ENCODE data around the gene SEZ6L.

The SEZ6L gene

DNA sequence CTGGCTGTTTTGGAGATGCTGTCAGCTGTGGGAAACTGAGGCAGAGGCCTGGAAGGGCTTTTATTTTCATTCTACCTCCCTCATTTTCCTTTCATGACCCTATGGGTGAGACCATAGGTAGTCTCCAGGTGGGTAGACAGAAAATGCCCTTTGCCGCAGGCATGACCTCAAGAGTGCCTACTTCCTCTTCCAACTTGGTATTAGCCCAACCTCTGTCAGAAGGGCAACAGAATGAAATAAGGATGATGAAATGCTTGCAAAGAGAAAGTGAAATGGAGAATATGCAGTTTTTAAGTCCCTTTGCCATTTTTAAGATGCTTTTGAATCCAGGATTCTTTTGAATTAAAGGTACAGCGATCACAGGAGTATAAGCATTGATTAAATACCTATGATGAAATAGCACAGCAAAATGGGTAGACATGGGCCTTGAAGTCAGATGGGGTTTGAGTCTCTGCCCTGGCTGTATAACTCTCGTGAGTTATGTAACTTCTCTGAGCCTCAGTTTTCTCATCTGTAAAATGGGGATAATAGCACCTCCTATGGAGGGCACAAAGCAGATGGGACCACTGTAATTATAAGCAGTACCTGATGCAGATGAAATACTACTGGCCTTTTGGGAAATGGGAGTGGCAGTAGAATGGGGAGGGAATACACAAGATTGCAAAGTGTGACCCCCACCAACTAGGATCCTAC, 263.5 kb downstream of the SEZ6L start:
- TF ChIP-seq CEBPB (IDR thresholded peaks at IDR 0.05): no peak
- no peak for TF ChIP-seq FOXM1 (IDR thresholded peaks at IDR 0.05; ENCODE audit: borderline replicate concordance, low read depth)
- TF ChIP-seq EGR1 (IDR thresholded peaks at IDR 0.05): no peak
- no peak for TF ChIP-seq TAF1 (IDR thresholded peaks at IDR 0.05; ENCODE audit: low read depth)
- TF ChIP-seq TCF12 (IDR thresholded peaks at IDR 0.05; ENCODE audit: low read depth): no peak
- TF ChIP-seq ZBTB7A (IDR thresholded peaks at IDR 0.05; ENCODE audit: low read depth): no peak
- no peak for TF ChIP-seq YY1 (IDR thresholded peaks at IDR 0.05; ENCODE audit: low read depth)
- TF ChIP-seq, protein P1, sequence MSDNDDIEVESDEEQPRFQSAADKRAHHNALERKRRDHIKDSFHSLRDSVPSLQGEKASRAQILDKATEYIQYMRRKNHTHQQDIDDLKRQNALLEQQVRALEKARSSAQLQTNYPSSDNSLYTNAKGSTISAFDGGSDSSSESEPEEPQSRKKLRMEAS (IDR thresholded peaks at IDR 0.05): no peak
- no peak for TF ChIP-seq TEAD4 (IDR thresholded peaks at IDR 0.05)
- TF ChIP-seq, protein P2, sequence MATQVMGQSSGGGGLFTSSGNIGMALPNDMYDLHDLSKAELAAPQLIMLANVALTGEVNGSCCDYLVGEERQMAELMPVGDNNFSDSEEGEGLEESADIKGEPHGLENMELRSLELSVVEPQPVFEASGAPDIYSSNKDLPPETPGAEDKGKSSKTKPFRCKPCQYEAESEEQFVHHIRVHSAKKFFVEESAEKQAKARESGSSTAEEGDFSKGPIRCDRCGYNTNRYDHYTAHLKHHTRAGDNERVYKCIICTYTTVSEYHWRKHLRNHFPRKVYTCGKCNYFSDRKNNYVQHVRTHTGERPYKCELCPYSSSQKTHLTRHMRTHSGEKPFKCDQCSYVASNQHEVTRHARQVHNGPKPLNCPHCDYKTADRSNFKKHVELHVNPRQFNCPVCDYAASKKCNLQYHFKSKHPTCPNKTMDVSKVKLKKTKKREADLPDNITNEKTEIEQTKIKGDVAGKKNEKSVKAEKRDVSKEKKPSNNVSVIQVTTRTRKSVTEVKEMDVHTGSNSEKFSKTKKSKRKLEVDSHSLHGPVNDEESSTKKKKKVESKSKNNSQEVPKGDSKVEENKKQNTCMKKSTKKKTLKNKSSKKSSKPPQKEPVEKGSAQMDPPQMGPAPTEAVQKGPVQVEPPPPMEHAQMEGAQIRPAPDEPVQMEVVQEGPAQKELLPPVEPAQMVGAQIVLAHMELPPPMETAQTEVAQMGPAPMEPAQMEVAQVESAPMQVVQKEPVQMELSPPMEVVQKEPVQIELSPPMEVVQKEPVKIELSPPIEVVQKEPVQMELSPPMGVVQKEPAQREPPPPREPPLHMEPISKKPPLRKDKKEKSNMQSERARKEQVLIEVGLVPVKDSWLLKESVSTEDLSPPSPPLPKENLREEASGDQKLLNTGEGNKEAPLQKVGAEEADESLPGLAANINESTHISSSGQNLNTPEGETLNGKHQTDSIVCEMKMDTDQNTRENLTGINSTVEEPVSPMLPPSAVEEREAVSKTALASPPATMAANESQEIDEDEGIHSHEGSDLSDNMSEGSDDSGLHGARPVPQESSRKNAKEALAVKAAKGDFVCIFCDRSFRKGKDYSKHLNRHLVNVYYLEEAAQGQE (IDR thresholded peaks at IDR 0.05; ENCODE audit: low read depth): no peak
- TF ChIP-seq, protein P3, sequence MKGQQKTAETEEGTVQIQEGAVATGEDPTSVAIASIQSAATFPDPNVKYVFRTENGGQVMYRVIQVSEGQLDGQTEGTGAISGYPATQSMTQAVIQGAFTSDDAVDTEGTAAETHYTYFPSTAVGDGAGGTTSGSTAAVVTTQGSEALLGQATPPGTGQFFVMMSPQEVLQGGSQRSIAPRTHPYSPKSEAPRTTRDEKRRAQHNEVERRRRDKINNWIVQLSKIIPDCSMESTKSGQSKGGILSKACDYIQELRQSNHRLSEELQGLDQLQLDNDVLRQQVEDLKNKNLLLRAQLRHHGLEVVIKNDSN (IDR thresholded peaks at IDR 0.05): no peak
- no peak for TF ChIP-seq EP300 (IDR thresholded peaks at IDR 0.05; ENCODE audit: borderline replicate concordance)
- TF ChIP-seq CREB1 (IDR thresholded peaks at IDR 0.05; ENCODE audit: low read depth): no peak
- TF ChIP-seq NFIC (IDR thresholded peaks at IDR 0.05): no peak
- TF ChIP-seq RAD21 (IDR thresholded peaks at IDR 0.05; ENCODE audit: low read depth): no peak
